Activated T-helper 1 cell treated with anti-CD3 and anti-CD28 coated beads, Interleukin-2, amount 50 U/mL, for 16 hours (primary cell): Measurements from ENCODE around the gene ANKFN1.
"Not testable (repeated sequence)": the region's sequence is repeated elsewhere in the genome, so short reads cannot be mapped to it uniquely, and the experiment has no call there.

Source experiments
- DNase-seq, 2 donors: peaks; one replicate each; pipeline ENCODE4 v3.0.0-alpha.2; 2020; ENCODE audit warnings: low read depth in 1 of 2, low spot score in 1 of 2

Gene ANKFN1

GRCh38 chr17:56326001-56326359 lies 172.7 kb downstream of the ANKFN1 start:
- DNase-seq = no peak

- no peak for DNase-seq
These were observed 194.4 kb downstream of the ANKFN1 start for GRCh38 chr17:56347639-56348038.

GRCh38 chr17:56350592-56350991 lies 197.3 kb downstream of the ANKFN1 start:
- no peak for DNase-seq

- DNase-seq = no peak
These were observed 198.4 kb downstream of the ANKFN1 start for GRCh38 chr17:56351675-56352074.

GRCh38 chr17:56358651-56359050 lies 205.4 kb downstream of the ANKFN1 start:
- DNase-seq = no peak

GRCh38 chr17:56359518-56359917 lies 206.2 kb downstream of the ANKFN1 start:
- no peak for DNase-seq

- DNase-seq = no peak
These were observed 214.1 kb downstream of the ANKFN1 start for GRCh38 chr17:56367366-56367765.

- no peak for DNase-seq
These were observed 220.9 kb downstream of the ANKFN1 start for GRCh38 chr17:56373981-56374833.

- DNase-seq = no peak
These were observed 236.1 kb downstream of the ANKFN1 start for GRCh38 chr17:56389356-56389755.

- no peak for DNase-seq
These were observed 239.0 kb downstream of the ANKFN1 start for GRCh38 chr17:56392321-56392720.

- no peak for DNase-seq
These were observed 239.9 kb downstream of the ANKFN1 start for GRCh38 chr17:56393156-56393555.

- no peak for DNase-seq
These were observed 242.5 kb downstream of the ANKFN1 start for GRCh38 chr17:56395787-56396186.

GRCh38 chr17:56407086-56407485 lies 253.8 kb downstream of the ANKFN1 start:
- DNase-seq = no peak

- DNase-seq = not testable (repeated sequence)
These were observed 259.1 kb downstream of the ANKFN1 start for GRCh38 chr17:56412356-56412755.

- DNase-seq = no peak
These were observed 263.5 kb downstream of the ANKFN1 start for GRCh38 chr17:56416682-56417351.

GRCh38 chr17:56424005-56424404 lies 270.7 kb downstream of the ANKFN1 start:
- no peak for DNase-seq

- no peak for DNase-seq
These were observed 271.3 kb downstream of the ANKFN1 start for GRCh38 chr17:56424543-56425044.

GRCh38 chr17:56425483-56425882 lies 272.2 kb downstream of the ANKFN1 start:
- DNase-seq = no peak

- DNase-seq = no peak
These were observed 273.6 kb downstream of the ANKFN1 start for GRCh38 chr17:56426901-56427300.

- DNase-seq = no peak
These were observed 278.5 kb downstream of the ANKFN1 start for GRCh38 chr17:56431736-56432135.

- no peak for DNase-seq
These were observed 279.2 kb downstream of the ANKFN1 start for GRCh38 chr17:56432443-56432842.

GRCh38 chr17:56434610-56435009 lies 281.3 kb downstream of the ANKFN1 start:
- no peak for DNase-seq
